GM12892 (cell line): ENCODE measurements around the gene RLN3.

Source experiments
- POLR2A ChIP-seq: IDR thresholded peaks from 2 replicates; pipeline ENCODE4 v1.6.1; 2011; ENCODE audit warnings: low read depth, low read length, control low read depth
- TAF1 ChIP-seq: IDR thresholded peaks from 2 replicates; pipeline ENCODE4 v1.6.1; 2011; ENCODE audit warnings: low read depth, mild to moderate bottlenecking, control low read depth, low read length, borderline replicate concordance

DNA sequence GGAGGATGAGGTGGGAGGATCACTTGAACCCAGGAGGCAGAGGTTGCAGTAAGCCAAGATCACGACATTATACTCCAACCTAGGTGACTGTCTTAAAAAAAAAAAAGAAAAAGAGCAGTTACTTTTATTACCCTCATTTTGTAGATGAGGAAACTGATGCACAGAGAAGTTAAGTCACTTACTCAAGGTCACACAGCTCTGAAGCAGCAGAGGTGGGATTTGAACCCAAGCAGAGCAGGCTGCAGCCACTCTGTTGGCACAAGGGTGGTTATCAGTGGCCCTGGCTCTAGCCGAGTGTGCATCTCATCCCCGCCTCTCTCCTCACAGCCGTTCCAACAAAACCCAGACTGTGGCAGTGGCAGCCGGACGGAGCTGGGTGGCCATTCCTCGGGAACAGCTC lies 11.2 kb downstream of the RLN3 start:
- TF ChIP-seq POLR2A (no peak), TAF1 (no peak)
